ENCODE results near the gene TNRC6C. TPM values are rescaled to one million over a fixed set of nuclear protein-coding genes. Genes with fewer than 3 reads are reported as not detected.
"Not testable (repeated sequence)": the region's sequence is repeated elsewhere in the genome, so short reads cannot be mapped to it uniquely, and the experiment has no call there.

Gene TNRC6C
- total RNA-seq, 1 experiment from 2014 or later, result 2.7 TPM

DNA sequence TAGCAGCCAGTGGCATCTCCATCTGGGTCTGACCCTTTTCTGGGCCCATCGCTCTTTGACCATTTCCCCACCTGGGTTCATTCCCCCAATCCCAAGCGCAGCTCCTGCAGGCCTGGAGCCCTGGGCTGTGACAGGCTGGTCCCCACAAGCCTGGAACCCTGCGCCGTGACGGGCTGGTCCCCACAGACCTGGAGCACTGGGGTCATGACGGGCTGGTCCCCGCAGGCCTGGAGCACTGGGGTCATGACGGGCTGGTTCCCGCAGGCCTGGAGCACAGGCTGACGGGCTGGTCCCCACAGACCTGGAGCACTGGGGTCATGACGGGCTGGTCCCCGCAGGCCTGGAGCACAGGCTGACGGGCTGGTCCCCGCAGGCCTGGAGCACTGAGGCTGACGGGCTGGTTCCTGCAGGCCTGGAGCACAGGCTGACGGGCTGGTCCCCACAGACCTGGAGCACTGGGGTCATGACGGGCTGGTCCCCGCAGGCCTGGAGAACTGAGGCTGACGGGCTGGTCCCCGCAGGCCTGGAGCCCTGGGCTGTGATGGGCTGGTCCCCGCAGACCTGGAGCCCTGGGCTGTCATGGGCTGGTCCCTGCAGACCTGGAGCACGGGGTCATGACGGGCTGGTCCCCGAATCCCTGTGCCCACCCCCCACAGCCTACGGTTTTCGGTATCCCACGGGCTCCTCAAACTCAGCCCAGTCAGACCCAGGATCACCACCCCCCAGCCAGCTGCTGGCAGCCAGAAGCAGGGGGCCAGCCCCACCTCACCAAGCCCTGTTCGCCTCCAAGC is 153.4 kb downstream of the TNRC6C start:
- peak; percentile 5 for DNase-seq (ENCODE audit: low read depth)

DNA sequence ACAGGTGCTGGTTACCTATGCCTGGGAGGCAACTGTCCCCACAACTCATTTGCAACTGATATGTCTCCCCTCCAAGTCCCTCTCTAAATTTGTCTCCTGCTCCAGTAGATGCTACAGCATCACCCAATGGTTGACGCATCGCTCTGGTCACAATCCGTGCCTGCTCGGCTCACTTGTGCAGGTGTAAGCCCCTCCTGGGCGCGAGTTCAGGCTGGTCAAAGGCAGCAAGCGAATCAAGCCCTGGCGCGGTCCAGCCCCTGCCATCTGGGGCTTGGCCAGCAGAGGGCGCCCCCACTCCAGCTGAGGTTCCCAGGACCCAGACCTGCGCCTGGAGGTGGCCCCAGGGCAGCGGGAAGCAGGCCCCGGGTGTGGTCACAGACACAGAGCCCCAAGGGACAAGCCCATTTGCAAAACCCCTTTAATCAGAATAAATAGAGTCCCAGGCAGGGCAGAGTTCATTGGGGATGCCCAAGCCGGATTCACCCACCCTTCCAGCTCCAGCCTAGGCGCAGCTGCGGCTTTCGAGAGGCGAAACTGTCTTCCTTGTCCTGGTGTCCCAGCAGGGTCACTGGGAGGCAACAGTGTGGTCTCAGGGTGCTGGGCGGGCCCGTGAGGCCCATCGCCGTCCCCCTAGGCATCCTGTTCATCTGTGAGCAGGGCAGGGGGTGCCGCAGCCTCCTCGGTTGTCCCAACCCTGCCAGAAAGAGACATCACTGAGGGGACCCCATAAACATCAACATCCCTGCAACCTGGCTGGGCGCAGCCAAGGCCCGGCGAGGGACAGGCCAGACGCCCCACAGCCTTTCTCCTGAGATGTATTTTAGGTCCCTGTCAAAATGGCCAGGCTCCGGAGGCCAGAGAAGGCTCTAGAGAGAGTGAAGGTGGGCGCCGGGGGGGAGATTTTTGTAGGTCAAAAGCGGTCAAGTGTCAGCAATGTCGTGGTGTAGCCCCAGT is 154.3 kb downstream of the TNRC6C start:
- peak; percentile 77 for DNase-seq (ENCODE audit: low read depth)

DNA sequence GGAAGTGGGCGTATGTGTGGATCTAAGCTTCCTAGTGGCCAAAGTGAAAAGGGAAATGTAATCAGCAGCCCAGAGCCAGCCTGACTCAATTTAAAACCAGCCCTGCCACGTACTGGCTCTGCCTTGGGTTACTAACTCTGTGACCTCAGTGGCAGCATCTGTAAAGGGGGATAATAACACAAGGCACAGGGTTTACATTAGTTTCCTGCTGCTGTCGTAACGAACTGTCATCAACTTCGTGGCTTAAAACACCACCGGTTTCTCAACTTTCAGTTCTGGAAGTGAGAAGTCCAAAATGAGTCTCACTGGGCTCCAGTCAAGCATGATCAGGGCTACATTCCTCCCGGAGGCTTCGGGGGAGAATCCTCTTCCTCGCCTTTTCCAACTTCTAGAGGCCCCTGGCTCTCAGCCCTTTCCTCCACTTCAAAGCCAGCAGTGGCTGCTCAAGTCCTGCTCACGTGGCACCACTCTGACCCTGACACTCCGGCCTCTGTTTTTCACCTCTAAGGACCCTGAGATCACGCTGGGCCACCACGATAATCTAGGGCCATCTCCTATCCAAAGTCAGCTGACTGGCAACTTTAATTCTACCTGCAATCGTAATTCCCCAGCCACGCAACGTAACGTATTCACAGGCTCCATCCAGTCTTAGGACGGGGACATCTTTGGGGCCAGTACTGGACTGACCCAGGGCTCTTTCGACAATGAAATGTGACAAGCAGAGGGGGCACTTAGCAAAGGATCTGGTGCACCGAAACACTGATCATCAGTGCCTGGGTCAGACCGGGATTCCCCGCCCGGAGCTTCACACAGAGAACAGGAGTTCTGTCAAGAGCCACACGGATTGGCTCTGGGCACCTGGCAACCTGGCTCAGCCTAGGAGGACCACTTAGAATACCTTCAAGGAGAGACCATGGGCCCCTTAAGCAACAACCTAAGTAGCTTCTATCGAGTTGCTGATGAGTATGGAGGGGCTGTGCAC is 155.6 kb downstream of the TNRC6C start:
- DNase-seq (ENCODE audit: low read depth), result no peak

DNA sequence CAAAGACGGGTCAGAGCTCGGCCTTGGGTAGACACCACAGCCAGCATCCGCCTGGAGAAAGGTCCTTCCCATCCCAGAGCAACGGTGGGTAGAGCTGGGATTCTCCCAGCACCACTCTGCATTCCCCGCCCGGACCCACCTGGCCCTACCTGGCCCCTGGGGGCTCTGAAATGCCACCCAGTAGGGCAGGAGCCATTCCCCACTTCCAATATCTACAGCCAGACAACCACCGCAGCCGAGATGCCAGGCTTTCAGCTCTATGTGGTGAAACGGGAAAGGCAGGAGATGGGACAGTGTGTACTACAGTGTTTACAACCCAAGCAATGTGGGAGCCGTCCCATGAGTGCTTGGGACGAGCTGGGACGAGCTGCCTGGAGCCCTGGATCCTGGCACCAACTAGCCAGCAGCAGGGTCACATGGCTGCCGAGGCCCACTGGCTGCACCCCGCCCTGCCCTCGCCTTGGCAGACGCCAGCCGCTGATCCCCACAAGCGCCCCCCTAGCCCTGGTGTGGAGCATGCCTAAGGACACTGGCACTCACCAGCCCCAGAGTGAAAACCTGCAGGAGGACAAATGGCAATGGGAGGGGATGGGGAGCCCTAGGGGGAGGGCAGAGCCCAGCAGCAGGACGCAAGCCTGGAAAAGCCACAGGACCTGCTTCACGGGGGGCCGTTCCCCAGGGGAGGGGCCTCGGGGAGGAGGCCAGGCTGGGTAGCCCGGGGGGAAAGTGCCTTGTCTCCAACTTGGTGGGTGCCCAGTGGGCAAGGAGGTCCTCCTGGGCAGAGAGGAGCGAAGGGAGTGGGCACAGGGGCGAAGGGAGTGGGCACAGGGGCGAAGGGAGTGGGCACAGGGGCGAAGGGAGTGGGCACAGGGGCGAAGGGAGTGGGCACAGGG is 156.6 kb downstream of the TNRC6C start:
- no peak for DNase-seq (ENCODE audit: low read depth)

DNA sequence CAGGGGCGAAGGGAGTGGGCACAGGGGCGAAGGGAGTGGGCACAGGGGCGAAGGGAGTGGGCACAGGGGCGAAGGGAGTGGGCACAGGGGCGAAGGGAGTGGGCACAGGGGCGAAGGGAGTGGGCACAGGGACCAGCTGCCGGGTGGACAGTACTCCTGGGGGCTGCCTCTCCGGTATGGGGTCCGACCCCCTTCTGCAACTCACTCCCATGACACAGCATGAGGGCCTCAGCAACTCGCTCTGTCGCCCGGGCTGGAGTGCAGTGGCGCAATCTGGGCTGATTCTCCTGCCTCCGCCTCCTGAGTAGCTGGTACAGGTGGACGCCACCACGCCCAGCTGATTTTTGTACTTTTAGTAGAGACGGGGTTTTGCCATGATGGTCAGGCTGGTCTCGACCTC is 157.3 kb downstream of the TNRC6C start:
- DNase-seq (ENCODE audit: low read depth), result not testable (repeated sequence)

DNA sequence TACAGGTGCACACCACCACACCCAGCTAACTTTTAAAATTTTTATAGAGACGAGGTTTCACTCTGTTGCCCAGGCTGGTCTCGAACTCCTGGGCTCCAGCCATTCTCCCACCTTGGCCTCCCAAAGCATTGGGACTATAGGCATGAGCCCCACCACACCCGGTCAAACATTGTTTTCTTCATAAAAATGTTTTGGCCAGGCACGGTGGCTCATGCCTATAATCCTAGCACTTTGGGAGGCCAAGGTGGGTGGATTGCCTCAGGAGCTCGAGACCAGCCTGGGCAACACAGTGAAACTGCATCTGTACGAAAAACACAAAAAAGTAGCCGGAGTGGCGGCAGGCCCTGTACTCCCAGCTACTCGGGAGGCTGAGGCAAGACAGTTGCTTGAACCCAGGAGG is 157.9 kb downstream of the TNRC6C start:
- DNase-seq (ENCODE audit: low read depth), result no peak

DNA sequence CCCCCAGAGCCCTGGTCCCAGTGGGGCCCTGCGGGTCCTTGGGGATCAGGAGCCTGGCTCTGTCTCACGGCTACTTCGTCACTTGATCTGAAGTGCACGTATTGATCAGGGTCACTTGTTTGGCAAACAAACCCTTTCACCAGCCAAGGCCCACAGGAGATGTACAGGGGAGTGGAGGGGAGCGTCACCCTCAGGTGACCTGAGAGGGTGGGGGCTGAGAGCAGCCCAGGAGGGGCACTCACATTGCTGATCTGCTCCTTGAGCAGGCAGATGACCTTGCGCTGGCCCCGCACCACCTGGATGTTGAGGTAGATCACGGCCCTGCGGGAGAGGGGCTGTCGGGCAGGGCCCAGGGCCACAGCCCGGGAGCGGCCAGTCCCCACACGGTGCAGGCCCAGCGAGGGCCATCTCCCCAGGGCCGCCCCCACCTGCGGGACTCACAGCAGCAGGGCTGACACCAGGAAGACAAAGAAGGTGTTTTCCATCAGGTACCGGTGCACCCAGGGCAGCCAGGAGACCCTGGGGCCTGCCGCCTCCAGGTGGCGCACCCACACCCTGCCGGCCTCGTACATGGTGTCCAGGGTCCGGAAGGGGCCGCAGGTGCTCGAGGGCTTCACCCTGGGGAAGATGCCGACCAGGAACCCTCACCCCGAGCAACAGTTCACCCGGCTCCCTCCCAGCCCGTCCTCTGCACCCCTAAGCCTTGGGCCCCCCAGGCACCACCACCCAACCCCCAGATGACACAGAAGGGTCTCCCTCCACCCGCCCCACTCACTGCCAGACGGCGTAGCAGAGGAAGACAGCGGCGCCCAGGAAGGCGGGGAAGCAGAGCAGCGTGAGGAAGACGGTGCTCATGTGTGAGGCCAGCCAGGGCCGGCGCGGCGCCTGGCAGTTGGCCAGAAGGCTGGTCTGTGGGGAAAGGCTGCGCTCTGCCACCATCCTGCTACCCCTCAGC is 158.8 kb downstream of the TNRC6C start:
- DNase-seq (ENCODE audit: low read depth), result peak; percentile 58

DNA sequence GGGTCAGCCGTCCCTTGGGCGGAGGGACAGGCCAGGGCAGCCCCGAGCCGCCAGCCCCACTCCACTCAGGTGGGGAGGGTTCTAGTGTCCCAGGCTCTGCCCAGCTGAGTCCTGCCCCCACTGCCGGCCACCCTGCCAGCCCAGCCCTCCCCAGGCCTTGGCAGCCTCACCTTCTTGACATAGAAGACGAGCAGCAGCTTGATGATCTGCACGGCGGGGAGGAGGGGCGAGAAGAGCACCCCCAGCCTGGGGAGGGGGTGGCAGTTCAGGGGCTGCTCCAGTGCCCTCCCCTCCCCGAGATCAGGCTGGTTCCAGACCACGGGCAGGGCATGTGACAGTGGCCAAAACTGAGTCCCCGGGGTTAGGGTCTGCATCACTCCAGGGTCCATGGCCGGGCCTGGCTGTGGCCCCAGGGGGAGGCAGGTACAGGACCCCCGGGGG is 160.3 kb downstream of the TNRC6C start:
- no peak for DNase-seq (ENCODE audit: low read depth)

DNA sequence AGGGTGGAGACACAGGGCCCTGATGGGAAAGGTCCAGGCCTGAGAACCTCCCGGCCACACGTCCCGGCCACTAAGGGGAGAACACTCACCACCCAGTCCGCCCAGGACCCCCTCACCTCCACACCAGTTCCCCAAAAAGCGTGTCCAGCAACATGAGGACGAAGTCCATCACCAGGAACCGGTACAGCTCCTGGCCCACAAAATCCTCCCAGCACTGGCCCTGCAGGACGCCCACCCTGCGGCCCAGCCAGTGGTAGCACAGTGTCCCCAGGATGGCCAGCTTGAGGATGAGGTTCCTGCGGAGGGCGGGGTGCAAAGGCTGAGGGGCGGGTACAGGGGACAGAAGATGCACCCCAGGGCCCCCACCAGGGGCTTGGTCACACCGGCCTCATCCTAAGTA is 162.0 kb downstream of the TNRC6C start:
- no peak for DNase-seq (ENCODE audit: low read depth)

DNA sequence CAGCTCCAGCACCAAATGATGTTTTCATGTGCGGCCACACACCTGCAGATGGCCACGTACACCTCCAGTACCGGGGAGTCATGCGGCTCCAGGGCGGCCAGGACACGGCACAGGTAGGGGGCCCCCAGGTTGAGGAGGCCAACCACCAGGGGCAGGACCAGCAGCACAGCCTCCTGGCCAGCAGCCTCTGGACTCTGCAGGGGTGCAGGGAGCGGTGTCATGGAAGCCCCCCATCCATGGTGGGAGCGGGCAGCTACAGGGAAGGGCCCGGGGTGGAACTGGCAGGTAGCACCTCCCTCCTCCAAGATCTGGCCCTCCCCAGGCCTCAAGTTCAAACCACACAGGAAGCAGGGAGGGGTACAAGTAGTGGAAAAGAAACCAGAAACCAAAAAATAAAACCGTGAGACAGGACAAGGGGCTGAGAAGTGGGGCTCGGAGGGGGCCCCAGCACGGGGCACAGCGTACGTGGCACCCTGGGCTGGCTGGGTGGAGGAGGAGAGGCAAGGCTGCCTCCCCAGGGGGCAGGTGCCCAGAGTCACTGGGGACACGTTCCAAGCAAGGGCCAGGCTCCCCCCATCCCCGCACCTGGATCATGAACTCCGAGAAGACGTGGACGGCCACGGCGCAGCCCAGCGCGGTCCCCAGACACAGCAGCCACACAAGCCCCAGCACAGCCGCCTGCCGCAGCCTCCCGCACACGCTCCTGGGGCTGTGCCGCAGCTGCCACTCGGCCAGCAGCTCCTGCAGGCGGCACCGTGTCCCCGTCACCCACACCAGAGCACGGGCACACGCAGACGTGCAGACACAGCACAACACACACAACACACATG is 162.7 kb downstream of the TNRC6C start:
- no peak for DNase-seq (ENCODE audit: low read depth)

DNA sequence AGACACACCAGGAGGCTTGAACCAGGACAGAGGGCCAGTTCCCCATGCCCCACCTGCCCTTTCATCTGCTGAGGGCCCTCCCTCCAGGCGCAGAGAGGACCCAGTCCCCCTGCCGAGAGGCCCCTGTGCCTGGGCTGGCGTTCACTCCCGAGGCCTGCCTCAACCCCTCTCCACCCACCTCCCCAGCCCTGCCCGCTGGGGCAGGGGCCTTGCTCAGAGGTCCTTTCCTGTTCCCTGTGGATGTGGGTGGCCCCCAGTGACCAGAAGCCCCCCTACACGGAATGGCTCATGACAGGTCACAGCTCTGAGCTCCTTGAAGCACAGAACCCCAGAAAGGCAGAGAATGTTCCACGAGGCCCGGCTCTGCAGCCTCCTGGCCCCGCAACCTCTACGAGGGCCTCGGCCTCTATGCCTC is 163.3 kb downstream of the TNRC6C start:
- no peak for DNase-seq (ENCODE audit: low read depth)

DNA sequence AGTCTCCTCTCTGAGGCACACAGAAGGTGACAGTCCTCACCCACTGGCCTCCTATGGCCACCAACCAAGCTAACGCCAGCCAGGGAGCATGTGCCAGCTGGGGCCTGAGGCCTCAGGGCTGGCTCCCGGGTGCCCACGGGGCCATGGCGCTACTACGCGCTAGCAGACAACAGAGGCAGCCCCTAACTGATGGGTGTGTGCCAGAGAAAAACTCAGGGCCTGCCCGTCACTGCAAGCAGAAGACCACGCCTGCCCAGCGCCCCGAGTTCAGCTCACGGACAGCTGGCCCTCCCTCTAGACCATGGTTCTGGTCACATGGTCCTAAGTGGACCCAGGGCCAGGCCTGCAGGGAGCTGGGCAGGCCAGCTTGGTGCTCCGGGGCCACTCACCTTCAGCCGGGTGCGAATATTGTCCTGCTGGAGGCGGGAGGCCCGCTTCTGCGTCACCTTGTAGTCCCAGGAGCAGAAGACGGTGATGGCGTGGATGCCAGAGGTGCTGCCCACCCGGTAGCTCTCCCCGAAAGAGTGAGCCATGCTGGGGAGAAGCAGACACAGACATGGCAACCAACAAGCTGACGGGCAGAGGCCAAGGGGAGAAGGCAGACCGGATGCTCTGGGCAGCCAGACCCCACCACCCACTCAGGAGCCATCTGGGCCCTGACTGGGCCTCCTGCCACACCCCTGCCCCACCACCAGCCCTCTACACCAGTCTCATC is 163.9 kb downstream of the TNRC6C start:
- DNase-seq (ENCODE audit: low read depth), result no peak

DNA sequence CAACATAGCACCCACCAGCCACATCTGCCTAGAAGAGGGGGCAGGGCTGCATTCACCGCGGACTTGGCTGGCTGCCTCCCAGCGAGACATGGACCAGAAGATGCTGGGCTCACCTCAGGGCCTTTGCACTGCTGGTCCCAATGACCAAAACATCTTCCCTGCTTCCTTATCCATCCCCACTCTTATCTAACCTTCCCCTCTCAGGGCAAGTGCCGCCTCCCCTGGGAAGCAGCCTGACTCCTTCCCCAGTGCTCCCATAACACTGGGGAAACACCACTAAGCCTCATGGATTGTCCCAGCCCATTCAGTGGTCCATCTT is 164.4 kb downstream of the TNRC6C start:
- DNase-seq (ENCODE audit: low read depth), result no peak

DNA sequence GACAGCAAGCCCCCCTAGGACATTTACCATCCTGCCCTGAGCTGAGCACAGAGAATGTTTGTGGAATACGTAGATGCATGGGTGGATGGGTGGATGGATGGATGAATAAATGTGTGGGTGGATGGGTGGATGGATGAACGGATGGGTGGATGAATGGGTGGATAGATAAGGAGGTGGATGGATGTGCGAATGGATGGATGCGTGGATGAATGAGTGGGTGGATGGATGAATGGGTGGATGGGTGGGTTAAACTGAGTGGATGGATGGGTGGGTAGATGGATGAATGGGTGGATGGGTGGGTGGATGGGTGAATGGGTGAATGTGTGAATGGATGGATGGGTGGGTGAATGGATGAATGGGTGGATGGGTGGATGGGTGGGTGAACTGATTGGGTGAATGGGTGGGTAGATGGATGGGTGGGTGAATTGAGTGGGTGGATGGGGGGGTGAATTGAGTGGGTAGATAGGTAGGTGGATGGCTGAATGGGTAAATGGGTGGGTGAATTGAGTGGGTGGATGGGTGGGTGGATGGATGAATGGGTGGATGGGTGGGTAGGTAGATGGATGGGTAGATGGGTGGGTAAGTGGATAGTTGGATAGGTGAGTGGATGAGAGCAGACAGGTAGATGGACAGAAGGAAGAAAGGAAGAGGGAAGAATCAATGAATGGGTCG is 164.9 kb downstream of the TNRC6C start:
- DNase-seq (ENCODE audit: low read depth), result no peak

DNA sequence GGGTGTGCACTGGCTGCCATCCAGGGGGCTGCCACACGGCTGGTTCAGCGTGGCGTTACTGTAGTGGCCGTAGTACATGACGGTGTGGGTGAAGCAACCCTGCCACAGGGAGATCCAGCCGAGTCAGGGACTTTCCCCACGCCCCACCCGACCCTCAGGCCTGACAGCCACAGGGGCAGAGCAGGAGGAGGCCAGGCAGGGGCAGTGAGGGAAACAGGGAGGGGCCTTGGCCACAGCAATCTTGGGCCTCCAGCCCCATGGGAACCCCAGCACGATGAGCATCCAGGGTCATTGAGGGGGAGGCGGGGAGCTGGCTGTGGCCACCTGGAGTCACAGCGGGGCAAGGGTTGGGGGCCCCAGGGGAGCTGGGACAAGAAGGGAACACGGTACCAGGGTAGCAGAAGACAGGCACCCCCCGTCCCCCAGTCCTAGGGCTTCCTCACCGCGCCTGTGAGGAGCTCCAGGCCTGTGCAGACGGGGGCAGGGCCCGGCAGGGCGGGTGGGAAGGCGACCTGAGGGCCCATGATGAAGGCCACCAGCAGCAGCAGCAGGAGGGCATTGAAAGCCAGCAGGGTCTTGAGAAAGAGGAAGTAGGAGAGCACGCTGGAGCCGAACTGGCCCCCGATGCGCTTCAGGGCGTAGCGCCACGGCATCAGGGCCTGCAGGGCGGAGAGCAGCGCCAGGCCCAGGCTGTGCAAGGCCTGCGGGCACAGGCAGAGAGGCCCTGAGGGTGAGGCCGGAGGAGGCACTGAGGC is 165.8 kb downstream of the TNRC6C start:
- no peak for DNase-seq (ENCODE audit: low read depth)

DNA sequence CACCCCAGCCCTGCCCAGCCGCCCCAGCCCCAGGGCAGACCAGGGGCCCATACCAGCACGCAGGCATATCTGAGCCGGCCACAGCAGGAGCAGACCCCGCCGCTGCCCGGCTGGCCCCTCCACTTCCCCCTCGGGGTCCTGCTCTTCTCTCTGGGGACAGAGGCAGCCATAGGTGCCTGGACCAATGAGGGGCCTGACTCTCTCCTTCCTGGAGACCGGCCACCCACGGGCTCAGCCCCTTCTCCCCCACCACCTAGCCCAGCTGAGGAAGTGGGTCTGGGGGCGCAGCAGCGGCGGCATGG is 166.3 kb downstream of the TNRC6C start:
- DNase-seq (ENCODE audit: low read depth), result no peak
